ENCODE data around the gene XPC.
"Not testable (repeated sequence)": the region's sequence is repeated elsewhere in the genome, so short reads cannot be mapped to it uniquely, and the experiment has no call there.

XPC gene

GRCh38 chr3:14131134-14131533, 47.3 kb downstream of the XPC start:
- DNase-seq, result no peak

GRCh38 chr3:14130707-14131106, 47.7 kb downstream of the XPC start:
- no peak for DNase-seq

- DNase-seq, result no peak
These were observed 48.2 kb downstream of the XPC start for GRCh38 chr3:14130230-14130629.

- DNase-seq, result no peak
These were observed 49.1 kb downstream of the XPC start for GRCh38 chr3:14129296-14129695.

- DNase-seq, result no peak
These were observed 49.7 kb downstream of the XPC start for GRCh38 chr3:14128724-14129123.

GRCh38 chr3:14127516-14128161, 50.8 kb downstream of the XPC start:
- no peak for DNase-seq

- DNase-seq, result no peak
These were observed 51.4 kb downstream of the XPC start for GRCh38 chr3:14126887-14127505.

- DNase-seq, result no peak
These were observed 52.1 kb downstream of the XPC start for GRCh38 chr3:14126017-14126886.

- DNase-seq, result peak; percentile 67
These were observed 53.0 kb downstream of the XPC start for GRCh38 chr3:14125193-14126016.

GRCh38 chr3:14124615-14125192, 53.7 kb downstream of the XPC start, which contains the start of the genes CHCHD4 and TMEM43:
Gene CHCHD4, minus strand, starts transcription at chr3:14124870. Its CDS starts 194 bp downstream, at chr3:14124676.
Gene TMEM43, plus strand, starts transcription at chr3:14125052. Its CDS starts 142 bp downstream, at chr3:14125194.
- peak; percentile 98 for DNase-seq

GRCh38 chr3:14124223-14124614, 54.2 kb downstream of the XPC start:
- DNase-seq, result peak; percentile 72

GRCh38 chr3:14123308-14124222, 54.8 kb downstream of the XPC start:
- no peak for DNase-seq

GRCh38 chr3:14122301-14122700, 56.1 kb downstream of the XPC start:
- no peak for DNase-seq

GRCh38 chr3:14121859-14122258, 56.5 kb downstream of the XPC start:
- DNase-seq, result no peak

- DNase-seq, result not testable (repeated sequence)
These were observed 57.4 kb downstream of the XPC start for GRCh38 chr3:14120921-14121448.

- no peak for DNase-seq
These were observed 58.1 kb downstream of the XPC start for GRCh38 chr3:14120111-14120920.

- no peak for DNase-seq
These were observed 58.8 kb downstream of the XPC start for GRCh38 chr3:14119651-14120050.

GRCh38 chr3:14118400-14119381, 59.7 kb downstream of the XPC start:
- DNase-seq, result no peak
